Measurements from ENCODE around the gene OR10R2. TPM values are rescaled to one million over a fixed set of nuclear protein-coding genes. Genes with fewer than 3 reads are reported as not detected.
"Not testable (repeated sequence)": the region's sequence is repeated elsewhere in the genome, so short reads cannot be mapped to it uniquely, and the experiment has no call there.

Gene OR10R2
- not detected for total RNA-seq

- Histone ChIP-seq H3K4me3 (no peak within 1 kb of the TSS), H3K36me3 (no peaks in the 10 kb centered on the region), H3K9me3 (no peaks in the 10 kb centered on the region), H3K27ac (no peak within 1 kb of the TSS), H3K27me3 (no peaks in the 10 kb centered on the region), H3K4me1 (no peaks in the 10 kb centered on the region)
- no peak for DNase-seq
- no peak for TF ChIP-seq POLR2A (IDR thresholded peaks at IDR 0.05)
- no peak for TF ChIP-seq CTCF (IDR thresholded peaks at IDR 0.05)
Observed at GRCh38 chr1:158471920-158472319, at the start of gene OR10R2. Gene OR10R2 (plus strand): TSS chr1:158472220. CDS start chr1:158472326, 106 bp downstream.

DNA sequence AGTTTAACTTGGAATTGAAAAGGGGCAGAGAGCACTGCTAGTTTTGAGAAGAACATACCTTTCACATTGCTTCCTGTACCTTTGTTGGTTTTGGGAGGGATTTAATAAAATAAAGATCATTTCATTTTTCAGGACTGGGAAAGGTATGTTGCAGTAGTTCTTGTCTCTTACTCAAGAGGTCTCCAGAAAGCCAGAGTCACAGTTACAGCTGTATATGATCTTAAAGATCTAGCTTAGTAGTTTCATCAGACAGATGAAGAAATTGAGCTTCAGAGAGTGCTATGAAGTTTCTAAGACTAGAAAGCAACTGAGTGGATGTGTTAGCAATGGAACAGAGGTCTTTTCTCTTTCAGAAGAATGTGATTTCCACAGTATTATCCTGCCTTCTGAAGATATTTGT, 47.0 kb upstream of the OR10R2 start:
- H3K4me3 ChIP-seq = no peak overlapping the region
- H3K36me3 ChIP-seq = no peaks in the 10 kb centered on the region
- no peaks in the 10 kb centered on the region for H3K27me3 ChIP-seq
- no peaks in the 10 kb centered on the region for H3K4me1 ChIP-seq
- no peak for TF ChIP-seq CTCF (IDR thresholded peaks at IDR 0.05)
- TF ChIP-seq POLR2A (IDR thresholded peaks at IDR 0.05) = no peak
- H3K9me3 ChIP-seq = no peaks in the 10 kb centered on the region
- DNase-seq = no peak
- H3K27ac ChIP-seq = no peak overlapping the region

GRCh38 chr1:158426137-158426536, 45.9 kb upstream of the OR10R2 start, which contains the start of gene OR10K2:
Gene OR10K2 (minus strand): TSS chr1:158426237. CDS start chr1:158420866, 5,371 bp downstream.
- Histone ChIP-seq H3K4me1 (no peaks in the 10 kb centered on the region), H3K27me3 (no peaks in the 10 kb centered on the region), H3K4me3 (no peak within 1 kb of the TSS), H3K9me3 (no peaks in the 10 kb centered on the region), H3K27ac (no peak within 1 kb of the TSS), H3K36me3 (no peaks in the 10 kb centered on the region)
- TF ChIP-seq POLR2A (IDR thresholded peaks at IDR 0.05) (no peak), CTCF (IDR thresholded peaks at IDR 0.05) (no peak)
- no peak for DNase-seq

DNA sequence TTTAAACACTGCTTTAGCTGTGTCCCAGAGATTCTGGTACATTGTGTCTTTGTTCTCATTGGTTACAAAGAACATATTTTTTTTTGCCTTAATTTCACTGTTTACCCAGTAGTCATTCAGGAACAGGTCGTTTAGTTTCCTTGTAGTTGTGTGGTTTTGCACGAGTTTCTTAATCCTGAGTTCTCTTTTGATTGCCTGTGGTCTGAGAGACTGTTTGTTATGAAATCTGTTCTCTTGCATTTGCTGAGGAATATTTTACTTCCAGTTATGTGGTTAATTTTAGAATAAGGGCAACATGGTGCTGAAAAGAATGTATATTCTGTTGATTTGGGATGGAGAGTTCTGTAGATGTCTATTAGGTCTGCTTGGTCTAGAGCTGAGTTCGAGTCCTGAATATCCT, 41.9 kb upstream of the OR10R2 start:
- not testable (repeated sequence) for DNase-seq, H3K27me3 ChIP-seq, H3K36me3 ChIP-seq, H3K4me3 ChIP-seq, H3K4me1 ChIP-seq, H3K27ac ChIP-seq, H3K9me3 ChIP-seq

GRCh38 chr1:158434741-158435140, 37.3 kb upstream of the OR10R2 start:
- no peak for DNase-seq
- peaks cover 0 to 5% (median 1%) of the 10 kb centered on the region in 4 donors for H3K9me3 ChIP-seq
- H3K36me3 ChIP-seq = no peaks in the 10 kb centered on the region
- no peaks in the 10 kb centered on the region for H3K4me1 ChIP-seq
- no peaks in the 10 kb centered on the region for H3K27me3 ChIP-seq
- TF ChIP-seq POLR2A (IDR thresholded peaks at IDR 0.05) (no peak), CTCF (IDR thresholded peaks at IDR 0.05) (no peak)
- H3K27ac ChIP-seq = no peak overlapping the region
- no peak overlapping the region for H3K4me3 ChIP-seq

GRCh38 chr1:158445376-158445775, 26.6 kb upstream of the OR10R2 start:
- TF ChIP-seq POLR2A (IDR thresholded peaks at IDR 0.05) (no peak), CTCF (IDR thresholded peaks at IDR 0.05) (no peak)
- no peak overlapping the region for H3K27ac ChIP-seq
- DNase-seq = no peak
- no peaks in the 10 kb centered on the region for H3K27me3 ChIP-seq
- H3K36me3 ChIP-seq = no peaks in the 10 kb centered on the region
- H3K9me3 ChIP-seq = no peaks in the 10 kb centered on the region
- H3K4me1 ChIP-seq = no peaks in the 10 kb centered on the region
- no peak overlapping the region for H3K4me3 ChIP-seq

Measured in Peyer's patch (tissue), 4 donors.